Stimulated activated CD4-positive, alpha-beta T cell treated with anti-CD3 and anti-CD28 coated beads, Interleukin-4, amount 100 ng/mL, for 1 hour (primary cell): ENCODE measurements around the gene GREM2.

Experiments used
- DNase-seq: peaks from one replicate; pipeline ENCODE4 v3.0.0-alpha.2; 2020

The GREM2 gene

DNA sequence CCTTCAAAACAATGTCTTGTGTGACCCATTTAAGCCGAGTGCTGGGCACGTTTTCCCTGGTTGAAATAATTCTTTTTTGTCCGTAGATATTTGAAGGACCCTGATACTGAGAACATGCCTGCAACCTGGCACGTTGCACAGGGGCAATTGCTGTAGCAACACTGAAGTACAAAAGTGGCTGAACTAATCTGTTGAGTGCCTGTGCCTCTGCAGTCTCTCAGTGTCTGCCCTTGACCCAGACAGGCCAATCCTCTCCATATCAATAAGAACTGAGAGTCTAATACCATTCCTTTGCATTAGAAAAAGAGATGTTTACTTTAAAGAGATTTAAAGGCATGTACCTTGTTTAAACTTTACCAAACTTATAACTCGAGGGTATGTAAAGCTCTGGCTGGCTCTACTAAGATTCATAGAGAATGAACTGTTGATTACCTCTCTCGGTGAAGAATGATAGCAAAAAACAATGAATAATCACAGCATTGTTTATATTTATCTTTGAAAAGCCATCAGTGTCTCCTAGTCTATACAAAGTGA is 2.4 kb downstream of the GREM2 start:
- no peak for DNase-seq

DNA sequence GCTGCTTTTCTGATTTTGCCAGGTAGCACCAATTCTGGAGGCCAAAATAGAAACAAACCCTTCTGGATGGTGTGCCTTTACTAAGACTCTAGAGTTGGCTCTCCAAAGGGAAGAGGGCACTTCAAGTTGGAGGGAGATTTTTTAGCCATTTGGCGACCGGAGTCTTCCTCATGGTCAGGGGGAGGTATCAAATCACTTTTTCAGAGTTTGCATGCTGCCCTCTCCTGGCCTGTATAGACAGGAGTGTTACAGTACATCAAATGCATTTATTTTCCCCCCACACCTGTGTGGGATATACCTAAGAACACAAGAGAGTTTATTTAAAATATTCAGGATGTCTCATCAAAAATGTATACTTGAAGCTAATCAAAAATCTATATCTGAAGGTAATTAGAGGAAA is 3.2 kb downstream of the GREM2 start:
- DNase-seq, result no peak

DNA sequence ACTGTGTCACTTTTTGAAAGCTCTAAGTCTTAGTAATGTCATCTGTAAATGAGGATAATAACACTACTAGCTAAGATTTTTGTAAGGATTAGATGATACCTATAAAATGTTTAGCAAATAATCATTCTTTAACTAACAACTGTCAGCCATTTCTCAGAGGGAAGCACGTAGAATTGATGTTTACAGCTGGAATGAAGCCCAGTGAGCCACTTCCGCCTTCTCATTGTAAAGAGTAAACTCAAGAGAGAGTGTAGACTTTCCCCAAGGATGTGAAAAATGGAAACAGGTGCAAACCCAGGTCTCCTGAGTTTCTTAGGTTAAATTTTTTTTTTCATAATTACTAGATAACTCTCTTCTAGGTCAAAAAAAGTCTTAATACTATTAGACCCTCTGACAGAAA is 4.9 kb downstream of the GREM2 start:
- DNase-seq, result no peak

DNA sequence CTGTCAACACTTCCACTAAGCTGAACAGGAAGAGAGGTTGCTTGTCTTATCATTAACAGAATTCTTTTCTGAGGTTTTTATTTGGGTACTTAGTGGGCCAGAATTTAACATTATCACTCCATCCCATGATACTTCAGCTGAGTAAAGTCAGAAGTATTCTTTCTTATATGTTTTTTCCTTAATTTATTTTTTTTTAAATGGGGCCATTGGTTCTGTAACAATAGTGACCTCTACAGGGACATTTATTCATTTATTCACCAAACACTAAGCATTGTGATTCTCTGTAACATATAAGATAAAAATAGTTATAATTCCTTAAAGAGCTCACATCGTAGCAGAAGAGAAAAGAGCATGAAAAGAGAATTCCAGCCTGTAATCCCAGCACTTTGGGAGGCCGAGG is 9.8 kb downstream of the GREM2 start:
- DNase-seq, result no peak

DNA sequence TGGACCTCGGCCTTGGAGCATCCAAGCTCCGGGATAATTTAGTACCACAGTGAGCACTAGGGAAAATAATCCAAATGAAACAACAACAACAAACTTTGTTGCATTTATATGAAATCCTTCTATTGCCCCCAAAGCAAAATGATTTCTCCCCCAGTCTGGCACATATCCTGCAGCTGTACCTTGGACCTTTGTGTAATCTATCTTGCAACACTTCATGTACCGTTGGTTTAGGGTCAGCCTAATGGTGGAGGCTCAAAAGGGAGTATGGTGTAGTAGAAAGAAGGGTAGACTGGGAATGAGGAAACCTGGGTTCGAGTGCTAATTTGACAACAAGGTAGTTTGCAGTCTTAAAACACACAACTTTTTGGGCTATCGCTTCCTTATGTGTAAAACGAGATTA is 12.1 kb downstream of the GREM2 start:
- DNase-seq, result no peak

DNA sequence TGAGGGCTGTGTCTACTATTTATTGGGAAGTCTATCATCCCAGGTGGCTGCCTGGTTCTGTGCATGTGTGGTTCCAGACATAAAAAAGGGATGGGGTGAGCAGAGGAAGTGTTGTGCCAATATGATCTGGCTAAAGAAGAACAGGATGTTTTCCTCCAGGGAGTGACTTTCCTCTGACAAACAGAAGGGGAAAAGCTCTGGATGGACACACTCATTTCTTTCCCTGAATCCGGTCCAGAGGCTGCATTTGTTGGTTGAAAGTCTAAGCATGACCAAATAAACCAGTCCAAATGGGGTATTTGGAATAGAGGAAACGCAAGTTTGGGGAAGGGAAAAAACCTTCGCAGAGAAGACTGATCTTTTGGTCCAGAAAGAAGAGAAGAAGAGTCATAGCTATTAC is 12.7 kb downstream of the GREM2 start:
- no peak for DNase-seq

DNA sequence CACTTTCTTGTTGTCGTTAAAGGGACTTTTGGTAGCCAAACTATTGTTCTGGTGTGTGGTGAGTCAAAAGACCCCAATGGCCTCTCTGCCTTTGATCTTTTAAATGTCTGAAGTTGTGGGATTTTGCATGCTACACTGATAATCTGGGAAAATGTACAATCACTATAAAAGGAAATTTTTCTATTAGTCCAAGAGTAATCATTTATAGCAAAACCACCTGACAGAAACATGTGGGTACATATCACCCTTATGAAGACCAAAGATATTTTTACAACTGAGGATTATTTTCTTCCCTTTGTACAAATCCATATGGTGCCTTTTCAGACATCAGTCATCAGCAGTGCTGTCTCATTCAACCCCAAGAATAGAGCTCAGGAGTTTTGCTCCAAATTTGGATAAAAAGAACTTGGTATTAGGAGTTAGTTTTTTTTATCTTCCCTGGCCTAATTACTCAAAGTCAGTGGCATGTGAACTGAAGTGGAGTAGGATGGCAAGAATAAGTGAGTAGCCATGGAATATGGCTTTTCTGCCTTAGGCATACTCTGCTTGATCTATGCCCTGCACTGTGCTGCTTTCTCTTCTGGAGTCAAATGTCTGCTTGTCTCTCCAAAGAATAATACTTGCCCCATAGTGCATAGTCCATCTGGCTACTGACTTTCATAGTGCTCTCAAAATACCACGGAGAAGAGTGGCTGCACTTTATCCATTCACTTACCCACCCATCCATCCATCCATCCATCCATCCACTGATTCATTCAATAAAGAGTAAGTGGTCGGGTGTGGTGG is 13.5 kb downstream of the GREM2 start:
- no peak for DNase-seq

DNA sequence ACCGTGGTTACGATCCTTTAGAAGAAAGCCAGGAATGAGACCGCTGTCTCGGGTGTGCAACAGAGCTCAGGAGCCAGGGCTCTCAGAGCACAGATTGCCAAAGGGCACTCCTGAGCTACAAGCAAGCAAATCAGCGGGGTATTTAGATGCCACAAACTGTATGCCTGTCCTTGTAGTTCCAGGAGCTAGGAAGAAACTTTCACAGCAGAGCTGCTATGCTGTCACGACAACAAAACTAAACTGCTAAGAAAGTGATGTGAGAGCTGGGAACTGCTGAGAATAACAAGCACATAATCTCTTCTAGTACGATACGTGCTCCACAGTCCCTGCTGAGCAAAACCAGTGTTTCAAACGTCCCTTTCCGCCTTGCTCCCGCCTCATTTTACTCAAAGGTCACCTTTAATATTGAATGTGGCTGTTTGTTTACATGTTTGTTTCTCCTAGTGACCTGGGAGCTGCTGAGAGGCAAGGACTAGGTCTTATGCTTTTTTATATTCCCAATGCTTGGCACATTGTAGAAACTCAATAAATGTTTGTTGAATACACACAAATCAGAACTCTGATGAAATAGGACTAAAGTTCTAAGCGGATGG is 14.7 kb downstream of the GREM2 start:
- DNase-seq, result no peak

DNA sequence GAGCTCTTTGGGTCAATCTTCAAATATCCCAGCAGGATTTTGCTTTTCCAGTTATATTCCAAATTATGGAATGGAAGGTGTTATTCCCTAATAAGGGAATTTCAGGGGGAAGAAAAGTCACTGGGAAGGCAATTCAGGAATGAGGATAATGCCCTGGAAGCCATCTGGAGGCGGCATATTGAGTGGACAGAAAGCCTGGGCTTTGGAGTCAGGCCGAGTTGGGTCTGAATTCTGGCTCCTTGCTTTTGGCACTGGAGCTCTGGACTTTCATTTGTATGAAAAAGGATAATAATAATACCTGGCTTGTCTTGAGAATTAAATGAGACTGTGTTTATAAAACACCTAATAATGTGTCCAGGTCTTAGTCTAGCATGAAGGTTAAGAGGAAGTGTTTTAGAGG is 16.5 kb downstream of the GREM2 start:
- no peak for DNase-seq

DNA sequence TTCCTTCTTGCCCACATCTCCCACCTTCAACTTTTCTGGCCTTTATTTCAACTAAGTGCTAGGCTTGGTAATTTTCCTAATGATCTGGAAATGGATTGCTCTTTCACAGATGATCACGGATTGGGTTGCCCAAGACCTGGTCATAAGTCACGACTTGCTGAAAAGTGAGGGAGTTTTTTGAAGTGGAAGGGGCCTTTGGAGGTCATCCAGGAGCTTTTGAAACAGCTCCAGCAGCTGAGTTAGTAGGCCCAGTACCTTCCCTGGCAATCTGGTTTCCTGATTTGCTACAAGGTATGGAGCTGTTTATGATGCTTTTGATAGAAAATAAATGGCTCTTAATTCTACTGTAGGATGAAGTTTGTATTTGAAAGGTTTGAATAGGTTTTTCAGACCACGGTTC is 20.4 kb downstream of the GREM2 start:
- DNase-seq, result no peak

DNA sequence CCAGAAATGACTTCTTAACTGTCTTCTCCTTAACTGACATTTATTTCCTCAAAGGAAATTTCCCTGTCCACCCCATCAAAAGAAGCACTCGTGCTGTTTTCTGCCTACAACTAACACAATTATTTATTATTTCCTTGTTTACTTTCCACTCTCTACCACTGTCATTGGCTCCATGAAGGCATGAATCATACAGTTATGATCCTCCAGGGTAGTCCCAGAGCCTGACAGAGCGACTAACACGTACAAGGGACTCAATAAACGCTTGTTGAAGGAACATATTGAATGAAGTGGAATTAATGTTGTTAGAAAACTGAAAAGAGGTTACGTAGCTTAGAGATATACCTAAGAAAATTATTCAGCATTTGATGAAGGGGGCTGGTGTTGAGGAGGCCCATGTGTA is 20.9 kb downstream of the GREM2 start:
- no peak for DNase-seq

DNA sequence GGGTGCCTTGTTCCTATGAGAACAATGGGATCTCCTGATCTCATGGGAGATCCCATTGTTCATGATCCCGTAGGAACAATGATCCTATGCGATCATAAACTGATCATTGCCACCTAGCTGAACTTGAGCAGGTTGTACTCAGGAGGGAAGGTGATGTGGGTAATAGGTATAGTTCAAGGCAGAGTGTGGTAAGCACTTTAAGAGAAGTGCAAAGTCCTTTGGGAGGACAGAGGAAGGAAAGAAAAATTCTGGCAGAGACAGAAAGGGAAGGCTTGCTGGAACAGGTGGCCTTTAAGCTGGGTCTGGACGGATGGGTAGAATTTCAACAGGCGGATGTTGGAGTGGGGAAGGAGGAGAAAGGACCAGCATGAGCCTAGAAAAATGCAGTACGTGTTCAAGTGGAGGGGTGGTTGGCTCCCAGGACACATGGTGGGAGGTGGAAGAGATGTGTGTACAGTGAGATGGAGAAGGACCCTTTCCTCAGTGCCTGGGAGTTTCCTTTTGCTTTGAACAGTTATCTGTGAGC is 22.3 kb downstream of the GREM2 start:
- DNase-seq, result no peak

DNA sequence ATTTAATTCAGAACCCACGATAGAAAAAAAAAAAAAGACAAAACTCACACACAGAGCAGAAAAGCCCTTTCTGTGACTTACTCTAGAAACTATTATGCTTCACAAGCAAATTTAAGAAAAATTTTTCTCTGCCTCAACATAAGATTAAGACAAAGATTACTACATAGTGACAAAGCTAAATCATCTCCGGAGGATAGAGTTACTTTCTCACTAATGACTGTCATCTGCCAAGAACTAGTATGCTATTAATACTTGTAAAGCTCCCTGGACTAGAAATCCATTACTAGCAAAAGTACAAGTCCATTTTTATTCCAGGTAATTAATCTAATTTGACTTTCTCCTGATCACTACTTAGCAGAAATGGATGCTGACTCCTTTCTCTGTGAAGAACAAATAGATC is 25.9 kb downstream of the GREM2 start:
- DNase-seq, result no peak

DNA sequence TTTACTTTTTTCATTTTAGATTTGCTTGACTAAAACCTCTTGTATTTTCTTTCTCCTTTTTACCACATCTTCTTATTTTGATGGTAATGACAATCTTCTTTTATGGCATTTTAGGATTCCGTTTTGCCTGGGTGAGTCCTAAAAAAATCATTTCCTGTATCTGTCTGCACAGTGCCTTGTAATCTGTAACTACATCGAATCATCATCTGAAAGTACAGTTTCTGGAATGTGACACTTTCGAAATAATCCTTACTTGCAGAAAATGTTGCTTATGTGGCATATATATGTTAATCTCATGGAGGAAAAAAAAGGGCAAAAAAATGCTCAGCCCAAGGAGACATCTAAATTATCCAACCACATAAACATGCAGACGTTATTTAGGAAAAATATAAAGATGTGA is 29.0 kb downstream of the GREM2 start:
- DNase-seq, result no peak

DNA sequence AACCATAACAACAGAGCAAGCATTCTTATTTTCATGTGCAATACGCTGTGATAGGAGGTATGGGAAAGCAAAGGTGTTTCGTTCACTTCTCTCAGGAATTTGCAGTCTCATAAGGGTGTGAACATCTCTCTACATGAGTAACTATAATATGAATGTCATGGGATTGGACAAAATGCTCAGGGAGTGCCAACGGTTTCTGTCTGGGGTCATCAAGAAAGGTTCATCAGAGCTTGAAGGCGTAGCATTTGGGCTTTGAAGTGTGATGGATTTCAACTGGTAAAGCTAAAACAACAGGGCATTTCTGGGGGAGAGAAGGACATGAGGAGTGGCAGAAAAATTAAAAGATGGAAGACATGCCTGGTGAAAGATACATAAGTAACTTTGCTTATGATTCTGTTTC is 32.4 kb downstream of the GREM2 start:
- no peak for DNase-seq

DNA sequence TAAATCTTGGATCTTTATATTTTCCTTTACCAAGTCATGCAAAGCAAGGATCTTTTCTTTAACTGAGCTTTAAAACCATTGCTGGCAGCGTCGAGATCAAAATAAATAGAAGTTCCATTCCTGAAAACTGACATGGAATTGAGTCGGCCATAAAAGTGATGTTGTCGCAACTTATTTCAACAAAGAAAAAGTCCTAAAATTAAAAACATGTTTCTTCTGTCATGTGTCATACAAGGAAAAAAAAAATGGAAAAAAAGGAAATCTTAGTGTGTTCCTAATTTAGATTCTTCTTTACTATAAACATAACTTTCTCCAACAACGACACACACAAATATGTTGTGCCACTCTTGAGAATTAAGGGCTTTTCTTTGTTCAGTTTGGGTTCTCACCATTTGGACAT is 34.9 kb downstream of the GREM2 start:
- DNase-seq, result no peak

DNA sequence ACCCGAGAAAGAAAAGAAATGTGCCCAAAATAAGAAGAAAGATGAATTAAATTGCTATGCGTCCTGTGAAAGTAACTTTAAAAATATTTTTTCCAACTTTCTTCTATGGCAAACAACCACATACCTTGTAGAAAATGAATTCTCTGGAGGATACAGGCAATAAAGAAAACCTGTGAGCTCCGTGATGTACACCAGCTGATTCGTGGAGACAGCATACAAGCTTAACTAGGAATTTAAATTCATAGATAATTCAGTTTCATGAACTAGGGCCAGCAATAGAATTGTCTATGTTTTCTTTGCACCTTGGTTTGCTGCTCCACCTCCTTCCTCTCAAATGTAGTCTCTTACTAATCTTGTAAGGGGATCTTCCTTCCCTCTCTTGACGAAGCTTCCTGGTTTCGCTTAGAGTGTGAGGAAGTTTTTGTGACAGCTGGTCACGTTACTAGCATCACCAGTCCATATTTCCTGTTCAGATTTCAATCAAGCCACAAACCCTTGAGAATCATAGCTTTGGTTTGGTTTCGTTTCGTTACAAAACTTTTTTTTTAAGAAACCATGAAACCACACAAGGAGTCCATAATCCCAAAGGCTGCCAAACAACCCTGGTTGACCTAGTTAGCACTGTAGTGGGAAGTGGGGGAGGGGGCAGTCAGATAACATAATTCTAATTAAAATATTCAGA is 35.8 kb downstream of the GREM2 start:
- DNase-seq, result no peak

DNA sequence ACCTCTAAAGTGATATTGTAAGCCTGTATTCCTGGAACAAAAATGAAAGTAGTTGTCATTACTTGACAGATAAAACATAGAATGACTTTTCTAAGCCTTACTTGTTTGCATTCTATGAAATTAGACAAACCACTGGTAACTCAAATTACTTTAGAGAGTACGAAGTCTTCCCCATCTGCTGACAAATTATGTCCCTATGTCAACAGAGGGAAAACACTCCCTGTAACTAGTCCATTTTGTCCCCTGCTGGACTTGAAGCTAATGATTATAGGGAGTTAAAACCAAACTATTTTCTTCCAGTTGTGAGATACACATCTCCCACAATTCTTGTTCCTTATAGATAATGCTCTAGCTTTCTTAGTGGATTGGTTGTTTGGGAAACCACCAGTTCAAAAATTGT is 39.6 kb downstream of the GREM2 start:
- DNase-seq, result no peak

DNA sequence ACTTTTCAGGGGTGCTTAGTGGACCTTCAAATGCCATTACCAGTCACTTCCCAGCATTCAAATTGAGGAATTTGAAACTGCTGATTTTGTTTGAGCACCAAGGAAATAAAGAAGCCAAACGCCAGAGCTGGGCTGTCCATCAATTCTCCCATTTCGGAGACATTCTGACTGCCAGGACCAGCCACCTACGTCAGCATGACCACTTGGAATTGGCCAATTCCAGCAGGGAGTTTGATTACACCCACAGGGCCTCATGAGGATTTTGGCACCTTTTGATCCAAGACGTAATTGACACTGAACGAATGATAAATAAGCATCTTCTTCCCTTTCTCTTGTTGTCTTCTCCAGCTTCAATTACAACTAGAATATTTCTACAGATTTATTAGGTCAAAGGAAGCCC is 40.2 kb downstream of the GREM2 start:
- no peak for DNase-seq

DNA sequence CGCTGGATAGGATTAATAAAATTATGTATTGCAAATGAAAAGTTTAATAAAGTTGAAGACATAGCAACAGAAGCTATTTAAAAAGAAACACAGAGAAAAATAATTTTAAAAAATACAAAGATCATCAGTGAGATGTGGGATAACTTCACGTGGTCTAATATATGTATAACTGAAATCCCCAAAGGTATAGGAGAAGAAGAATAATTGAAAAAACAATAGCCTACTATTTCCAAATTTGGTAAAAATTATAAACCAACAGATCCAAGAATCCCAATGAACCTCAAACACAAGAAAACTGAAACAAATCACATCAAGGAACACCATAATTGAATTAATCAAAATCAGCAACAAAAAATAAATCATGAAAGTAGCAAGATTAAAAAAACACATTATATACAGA is 44.9 kb downstream of the GREM2 start:
- DNase-seq, result no peak

DNA sequence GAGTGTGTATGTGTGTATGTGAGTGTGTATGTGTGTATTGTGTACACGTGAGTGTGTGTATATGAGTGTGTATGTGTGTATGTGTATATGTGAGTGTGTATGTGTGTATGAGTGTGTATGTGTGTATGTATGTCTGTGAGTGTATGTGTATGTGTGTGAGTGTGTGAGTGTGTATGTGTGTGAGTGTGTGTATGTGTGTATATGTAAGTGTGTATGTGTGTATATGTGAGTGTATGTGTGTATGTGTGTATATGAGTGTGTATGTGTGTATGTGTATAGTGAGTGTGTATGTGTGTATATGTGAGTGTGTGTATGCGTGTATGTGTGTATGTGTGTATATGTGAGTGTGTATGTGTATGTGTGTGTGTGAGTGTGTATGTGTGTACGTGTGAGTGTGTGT is 49.2 kb downstream of the GREM2 start:
- DNase-seq, result no peak

DNA sequence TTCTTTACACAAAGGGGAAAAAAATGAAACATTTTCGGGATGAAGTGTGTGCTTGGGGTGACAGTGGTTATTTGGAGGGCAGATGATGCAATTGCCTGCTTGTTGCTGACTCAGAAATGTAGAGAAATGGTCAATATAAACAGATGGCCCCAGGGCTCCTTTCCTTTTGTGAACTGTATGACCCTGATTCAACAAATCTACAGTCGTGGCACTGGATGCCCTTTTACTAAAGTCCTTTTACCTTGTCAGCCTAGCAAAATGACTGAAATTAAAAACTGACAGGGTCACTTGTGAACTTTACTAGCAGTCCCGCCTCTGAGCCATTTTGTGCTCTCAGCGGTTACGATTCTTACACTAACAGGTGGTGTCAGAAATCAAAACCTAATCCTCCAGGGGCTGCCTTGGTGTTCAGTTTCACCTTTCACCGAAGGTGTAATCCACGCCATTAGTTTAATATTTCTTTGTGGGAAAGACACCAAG is 49.8 kb downstream of the GREM2 start:
- no peak for DNase-seq

DNA sequence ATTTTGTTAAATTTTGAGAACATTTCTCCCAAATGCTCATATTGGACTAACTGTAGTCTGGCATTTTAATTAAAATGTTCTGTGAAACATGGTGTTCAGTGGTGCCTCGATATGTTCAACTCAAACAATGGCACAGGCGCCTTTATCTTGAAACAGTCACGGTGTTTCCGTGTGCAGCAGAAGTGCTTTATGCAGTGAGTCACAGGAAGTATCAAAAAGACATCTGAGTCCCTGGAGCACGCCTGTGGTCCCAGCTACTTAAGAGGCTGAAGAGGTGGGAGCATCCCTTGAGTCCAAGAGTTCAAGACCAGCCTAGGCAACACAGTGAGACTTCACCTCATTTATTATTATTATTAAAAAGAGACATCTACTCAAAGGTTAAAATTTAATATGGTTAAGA is 52.2 kb downstream of the GREM2 start:
- no peak for DNase-seq

DNA sequence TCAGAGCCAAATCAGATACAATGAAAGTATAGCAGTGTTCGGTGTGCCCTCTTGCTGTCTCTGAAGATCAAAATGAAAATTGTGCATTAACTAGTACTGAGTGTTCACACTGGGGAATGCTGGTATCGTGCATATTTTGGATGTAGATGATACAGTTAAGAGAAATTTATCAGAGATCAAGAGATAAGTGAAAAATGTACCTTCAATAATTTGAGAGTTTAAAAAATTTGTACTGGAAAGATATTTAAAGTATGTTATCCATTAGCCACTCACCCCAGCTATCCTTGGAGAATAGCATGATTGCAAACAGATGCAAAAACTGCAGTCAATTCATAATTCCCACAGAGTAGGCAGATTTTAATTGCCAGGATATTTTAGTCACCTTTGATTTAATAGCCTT is 56.4 kb downstream of the GREM2 start:
- no peak for DNase-seq
